ENCODE measurements around the gene ZBTB20.

GRCh38 chr3:114401346-114401745, 745.7 kb downstream of the ZBTB20 start:
- no peak for TF ChIP-seq BHLHE40 (IDR thresholded peaks at IDR 0.05; ENCODE audit: low read depth, low read length)
- no peak for TF ChIP-seq NFE2L2 (IDR thresholded peaks at IDR 0.05; ENCODE audit: low read depth, low read length)
- no peak for TF ChIP-seq CTCF (conservative IDR thresholded peaks at IDR 0.05; ENCODE audit: low read depth, low read length)
- TF ChIP-seq USF2 (IDR thresholded peaks at IDR 0.05; ENCODE audit: low read depth, low read length): no peak
- TF ChIP-seq FOS (IDR thresholded peaks at IDR 0.05; ENCODE audit: low read depth, low read length): no peak
- no peak for TF ChIP-seq SMC3 (IDR thresholded peaks at IDR 0.05; ENCODE audit: low read depth, low read length)

Data from IMR-90 (cell line).